Measurements from ENCODE around the gene ASTN1. TPM values are rescaled to one million over a fixed set of nuclear protein-coding genes. Genes with fewer than 3 reads are reported as not detected.

ASTN1 gene
- total RNA-seq, 4 donors from 2014 or later, result 0.13 to 3.7 (median 0.84) TPM

GRCh38 chr1:176879784-176880620, 284.5 kb downstream of the ASTN1 start:
- no peak for DNase-seq (ENCODE audit: low spot score)
- no peak for TF ChIP-seq CTCF (IDR thresholded peaks at IDR 0.05)
- ATAC-seq (ENCODE audit: low FRiP score), result no peak

GRCh38 chr1:176878750-176879536, 285.6 kb downstream of the ASTN1 start:
- DNase-seq (ENCODE audit: low spot score) (no peak), ATAC-seq (ENCODE audit: low FRiP score) (no peak)
- TF ChIP-seq CTCF (IDR thresholded peaks at IDR 0.05), result no peak

GRCh38 chr1:176877557-176877956, 287.0 kb downstream of the ASTN1 start:
- no peak for TF ChIP-seq CTCF (IDR thresholded peaks at IDR 0.05)
- DNase-seq (ENCODE audit: low spot score) (no peak), ATAC-seq (ENCODE audit: low FRiP score) (no peak)

- TF ChIP-seq CTCF (IDR thresholded peaks at IDR 0.05), result no peak
- ATAC-seq (ENCODE audit: low FRiP score) (no peak), DNase-seq (ENCODE audit: low spot score) (no peak)
Measured at GRCh38 chr1:176876966-176877515, 287.5 kb downstream of the ASTN1 start.

- TF ChIP-seq CTCF (IDR thresholded peaks at IDR 0.05), result no peak
- no peak for DNase-seq (ENCODE audit: low spot score)
- ATAC-seq (ENCODE audit: low FRiP score), result no peak
Measured at GRCh38 chr1:176869577-176869976, 294.9 kb downstream of the ASTN1 start.

DNA sequence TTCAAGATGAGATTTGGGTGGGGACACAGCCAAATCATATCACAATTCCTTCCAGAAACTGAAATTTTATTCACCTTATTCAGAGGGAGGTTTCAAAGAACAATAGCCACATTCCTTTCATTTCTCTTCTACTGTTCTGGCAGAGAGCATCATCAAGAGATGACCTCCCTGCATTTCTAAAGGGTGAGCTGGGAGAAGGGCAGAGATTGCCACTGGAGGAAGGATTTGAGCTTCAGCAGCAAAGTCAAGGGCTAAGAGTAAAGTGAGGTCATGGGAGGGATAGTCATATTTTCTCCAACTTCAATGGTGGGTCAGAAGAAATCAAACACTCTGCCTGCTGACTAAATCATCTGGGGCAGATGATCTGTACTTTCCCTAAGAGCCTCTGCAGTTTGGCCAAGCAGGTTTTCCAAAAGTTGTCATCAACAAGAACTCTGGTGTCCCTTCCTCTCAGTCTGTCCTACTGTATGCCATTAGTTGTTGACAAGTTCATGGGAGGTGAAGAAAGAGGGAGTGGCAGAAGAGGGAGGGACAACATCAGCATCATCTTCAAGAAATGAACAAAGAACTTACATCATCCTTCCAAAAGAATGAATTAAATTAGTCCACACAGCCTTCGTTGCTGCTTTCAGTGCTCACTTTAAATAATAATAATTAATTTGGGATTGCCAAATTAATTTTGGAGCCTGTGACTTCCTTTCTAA, 298.3 kb downstream of the ASTN1 start:
- DNase-seq (ENCODE audit: low spot score) (no peak), ATAC-seq (ENCODE audit: low FRiP score) (no peak)
- no peak for TF ChIP-seq CTCF (IDR thresholded peaks at IDR 0.05)
